Activated CD4-positive, CD25-positive, alpha-beta regulatory T cell treated with anti-CD3 and anti-CD28 coated beads, Interleukin-2, amount 50 U/mL, for 16 hours (primary cell): ENCODE results near the gene YTHDF1.
"Not testable (repeated sequence)": the region's sequence is repeated elsewhere in the genome, so short reads cannot be mapped to it uniquely, and the experiment has no call there.

ENCODE experiments used
- DNase-seq: peaks from one replicate; pipeline ENCODE4 v3.0.0-alpha.2; 2020; ENCODE audit warnings: low read depth, low spot score

The YTHDF1 gene

GRCh38 chr20:63158845-63159244 is 57.1 kb downstream of the YTHDF1 start:
- no peak for DNase-seq

GRCh38 chr20:63158352-63158751 is 57.6 kb downstream of the YTHDF1 start:
- no peak for DNase-seq

- not testable (repeated sequence) for DNase-seq
Measured at GRCh38 chr20:63157431-63157830, 58.5 kb downstream of the YTHDF1 start.

GRCh38 chr20:63156221-63156671 is 59.7 kb downstream of the YTHDF1 start:
- DNase-seq = no peak

GRCh38 chr20:63155266-63156165 is 60.4 kb downstream of the YTHDF1 start:
- no peak for DNase-seq

- no peak for DNase-seq
Measured at GRCh38 chr20:63154395-63154794, 61.5 kb downstream of the YTHDF1 start.

GRCh38 chr20:63153254-63154221 is 62.4 kb downstream of the YTHDF1 start:
- DNase-seq = no peak

GRCh38 chr20:63152322-63153253 is 63.3 kb downstream of the YTHDF1 start:
- DNase-seq = no peak

GRCh38 chr20:63151554-63152321 is 64.2 kb downstream of the YTHDF1 start:
- no peak for DNase-seq

- no peak for DNase-seq
Measured at GRCh38 chr20:63150911-63151531, 64.9 kb downstream of the YTHDF1 start.

GRCh38 chr20:63150391-63150898 is 65.5 kb downstream of the YTHDF1 start:
- no peak for DNase-seq

GRCh38 chr20:63149531-63150192 is 66.3 kb downstream of the YTHDF1 start:
- DNase-seq = no peak

GRCh38 chr20:63148696-63149095 is 67.2 kb downstream of the YTHDF1 start:
- no peak for DNase-seq

GRCh38 chr20:63147532-63147931 is 68.4 kb downstream of the YTHDF1 start:
- DNase-seq = no peak
